Thyroid gland (tissue), 4 donors: Measurements from ENCODE around the gene ACSL6.

Experiments used
- POLR2A ChIP-seq, 2 donors: fragments of 450-650 bp; IDR thresholded peaks; one replicate each; pipeline ENCODE4 v1.6.1; 2017; ENCODE audit warnings: antibody characterized with exemption in 2 of 2, mild to moderate bottlenecking in 2 of 2, moderate library complexity in 1 of 2
- TF ChIP-seq, protein P1 (sequence below), 6 experiments: fragments of 200-600 bp in 3 of 6; fragments of 450-650 bp in 3 of 6; sonication (generic) in 3 of 6; IDR thresholded peaks; one replicate each; pipeline ENCODE4 v1.5.1; 2016 to 2019; ENCODE audit warnings: antibody characterized with exemption in 6 of 6, mild to moderate bottlenecking in 2 of 6, inconsistent platforms in 1 of 6, moderate library complexity in 1 of 6

DNA sequence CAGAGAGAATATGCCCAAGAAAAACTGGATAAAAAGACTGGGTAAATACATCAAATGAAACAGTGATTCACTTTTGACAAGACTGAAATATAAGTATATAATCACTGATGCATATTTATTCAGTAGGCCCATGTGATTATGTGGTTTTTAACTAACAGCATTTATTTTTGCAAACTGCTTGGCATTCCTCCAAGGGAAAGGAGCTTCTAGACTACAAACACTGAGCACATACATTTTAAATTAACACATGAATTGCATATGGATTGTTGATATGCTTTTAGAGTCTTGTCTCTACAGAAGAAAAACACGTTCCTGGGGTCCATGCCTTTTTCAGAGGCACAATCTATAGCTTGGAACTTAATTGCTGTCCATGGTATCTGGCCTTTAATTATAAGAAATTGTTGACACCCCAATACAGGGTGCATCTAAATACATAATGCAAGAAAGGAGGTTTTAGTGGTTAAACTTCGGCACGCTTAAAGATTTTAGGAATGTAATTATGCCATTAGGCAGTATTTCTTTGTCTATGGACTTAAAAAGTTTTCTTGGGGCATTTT is 59.1 kb downstream of the ACSL6 start:
- TF ChIP-seq, protein P1, sequence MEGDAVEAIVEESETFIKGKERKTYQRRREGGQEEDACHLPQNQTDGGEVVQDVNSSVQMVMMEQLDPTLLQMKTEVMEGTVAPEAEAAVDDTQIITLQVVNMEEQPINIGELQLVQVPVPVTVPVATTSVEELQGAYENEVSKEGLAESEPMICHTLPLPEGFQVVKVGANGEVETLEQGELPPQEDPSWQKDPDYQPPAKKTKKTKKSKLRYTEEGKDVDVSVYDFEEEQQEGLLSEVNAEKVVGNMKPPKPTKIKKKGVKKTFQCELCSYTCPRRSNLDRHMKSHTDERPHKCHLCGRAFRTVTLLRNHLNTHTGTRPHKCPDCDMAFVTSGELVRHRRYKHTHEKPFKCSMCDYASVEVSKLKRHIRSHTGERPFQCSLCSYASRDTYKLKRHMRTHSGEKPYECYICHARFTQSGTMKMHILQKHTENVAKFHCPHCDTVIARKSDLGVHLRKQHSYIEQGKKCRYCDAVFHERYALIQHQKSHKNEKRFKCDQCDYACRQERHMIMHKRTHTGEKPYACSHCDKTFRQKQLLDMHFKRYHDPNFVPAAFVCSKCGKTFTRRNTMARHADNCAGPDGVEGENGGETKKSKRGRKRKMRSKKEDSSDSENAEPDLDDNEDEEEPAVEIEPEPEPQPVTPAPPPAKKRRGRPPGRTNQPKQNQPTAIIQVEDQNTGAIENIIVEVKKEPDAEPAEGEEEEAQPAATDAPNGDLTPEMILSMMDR (IDR thresholded peaks at IDR 0.05), result no peak
- no peak for TF ChIP-seq POLR2A (IDR thresholded peaks at IDR 0.05)
